HG03442 (cell line): ENCODE results near the gene SBF1.

Source experiments
- ATAC-seq: cut with Tn5 transposase; IDR thresholded peaks from one replicate; pipeline ENCODE4 v1.9.1; 2021; ENCODE audit warnings: mild to moderate bottlenecking, moderate library complexity; ENCODE audit not compliant: unreplicated experiment

Gene SBF1

DNA sequence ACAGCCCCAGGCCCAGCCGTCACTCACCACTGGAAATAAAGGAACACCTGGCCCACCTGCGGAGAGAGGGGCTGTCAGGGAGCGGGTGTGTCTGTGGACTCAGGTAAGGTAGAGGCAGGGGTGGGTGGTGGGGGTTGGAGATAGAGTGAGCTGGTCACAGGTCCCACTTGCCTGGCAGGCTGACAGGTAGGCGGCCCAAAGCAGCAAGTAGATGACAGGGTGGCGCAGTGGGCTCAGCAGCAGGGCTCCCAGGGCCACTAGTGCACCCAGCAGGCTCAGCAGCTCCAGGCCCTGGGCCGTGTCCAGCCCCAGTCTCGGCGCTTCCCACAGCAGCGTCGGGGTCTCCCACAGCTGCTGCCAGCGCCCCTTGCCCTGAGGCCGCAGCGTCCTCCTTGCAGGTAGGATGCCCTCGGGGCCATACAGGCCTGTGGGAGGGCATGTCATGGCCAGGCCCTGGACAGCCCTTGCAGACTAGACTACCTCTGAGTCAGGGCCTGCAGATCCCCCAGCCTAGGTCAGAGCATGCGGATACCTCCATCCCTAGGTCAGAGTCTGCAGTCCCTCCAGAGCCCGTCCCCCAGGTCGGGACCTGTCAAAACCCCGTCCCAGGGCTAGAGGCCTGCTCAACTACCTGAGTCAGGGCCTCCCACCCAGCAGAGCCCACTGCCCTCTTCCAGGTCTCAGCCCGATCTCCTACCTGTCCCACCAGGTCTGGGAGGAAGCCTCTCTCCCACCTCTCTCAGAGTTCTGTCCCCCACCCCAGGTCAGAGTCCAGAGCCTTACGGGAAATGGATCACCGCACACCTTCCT lies 32.0 kb upstream of the SBF1 start:
- ATAC-seq: peak; percentile 3

DNA sequence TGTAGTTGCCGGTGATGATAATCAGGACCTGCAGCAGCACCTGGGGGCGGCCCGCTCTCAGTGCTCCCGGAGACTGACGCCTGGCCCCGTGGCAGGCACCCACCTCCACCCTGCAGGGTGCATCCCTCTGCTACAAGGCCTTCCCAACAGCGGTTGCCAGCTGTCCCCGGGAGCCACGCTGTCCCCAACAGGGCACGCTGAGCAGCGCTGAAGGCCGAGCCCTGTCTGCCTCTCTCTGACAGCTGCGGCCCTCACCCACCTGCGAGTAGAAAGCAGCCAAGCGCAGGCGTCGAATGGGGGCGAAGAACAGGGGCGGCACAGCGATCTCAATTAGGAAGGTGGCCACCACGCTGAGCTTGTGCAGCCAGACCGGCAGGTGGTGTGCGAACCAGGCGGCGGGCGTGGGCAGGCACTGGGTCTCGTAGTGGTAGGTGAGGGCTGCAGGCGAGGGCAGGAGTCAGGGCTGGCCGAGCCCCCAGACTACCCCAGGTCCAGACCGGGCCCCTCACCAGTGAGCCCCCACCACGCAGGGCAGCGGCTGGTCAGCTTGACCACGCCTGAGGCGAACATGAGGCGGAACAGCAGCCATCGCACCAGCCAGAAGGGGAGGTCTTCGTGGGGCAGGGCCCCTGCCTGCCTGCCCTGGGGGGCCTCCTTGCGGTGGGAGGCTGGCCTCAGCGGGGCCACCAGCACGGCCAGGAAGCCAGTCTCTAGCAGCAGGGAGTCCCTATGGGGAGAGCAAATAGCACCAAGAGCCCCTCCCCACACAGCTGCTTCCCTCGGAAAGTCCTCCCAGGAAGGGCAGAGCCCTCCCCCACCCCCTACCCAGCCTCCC lies 31.2 kb upstream of the SBF1 start:
- ATAC-seq: no peak

DNA sequence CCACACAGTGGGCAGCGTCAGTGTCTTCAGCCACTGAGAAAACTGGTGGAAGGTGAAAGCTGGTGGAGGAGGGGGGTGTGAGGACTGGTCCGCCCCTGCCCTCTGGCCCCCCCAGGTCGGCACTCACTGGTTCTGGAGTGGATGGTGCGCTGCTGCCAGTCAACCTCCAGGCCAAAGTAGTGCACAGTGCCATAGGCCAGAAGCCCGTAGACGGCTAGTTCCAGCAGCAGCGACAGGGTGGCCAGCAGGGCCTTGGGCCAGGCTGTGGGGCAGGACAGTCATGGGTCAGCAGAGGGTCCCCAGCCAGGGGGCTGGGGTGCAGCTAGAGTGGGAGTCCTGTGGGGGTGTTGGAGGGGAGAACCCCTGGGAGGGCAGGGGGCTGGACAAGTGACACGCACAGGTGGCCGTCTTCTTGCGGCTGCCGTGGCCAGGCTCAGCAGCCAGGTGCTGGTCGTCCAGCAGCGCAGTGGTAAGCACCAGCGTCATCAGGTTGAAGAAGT lies 30.5 kb upstream of the SBF1 start:
- ATAC-seq: no peak

DNA sequence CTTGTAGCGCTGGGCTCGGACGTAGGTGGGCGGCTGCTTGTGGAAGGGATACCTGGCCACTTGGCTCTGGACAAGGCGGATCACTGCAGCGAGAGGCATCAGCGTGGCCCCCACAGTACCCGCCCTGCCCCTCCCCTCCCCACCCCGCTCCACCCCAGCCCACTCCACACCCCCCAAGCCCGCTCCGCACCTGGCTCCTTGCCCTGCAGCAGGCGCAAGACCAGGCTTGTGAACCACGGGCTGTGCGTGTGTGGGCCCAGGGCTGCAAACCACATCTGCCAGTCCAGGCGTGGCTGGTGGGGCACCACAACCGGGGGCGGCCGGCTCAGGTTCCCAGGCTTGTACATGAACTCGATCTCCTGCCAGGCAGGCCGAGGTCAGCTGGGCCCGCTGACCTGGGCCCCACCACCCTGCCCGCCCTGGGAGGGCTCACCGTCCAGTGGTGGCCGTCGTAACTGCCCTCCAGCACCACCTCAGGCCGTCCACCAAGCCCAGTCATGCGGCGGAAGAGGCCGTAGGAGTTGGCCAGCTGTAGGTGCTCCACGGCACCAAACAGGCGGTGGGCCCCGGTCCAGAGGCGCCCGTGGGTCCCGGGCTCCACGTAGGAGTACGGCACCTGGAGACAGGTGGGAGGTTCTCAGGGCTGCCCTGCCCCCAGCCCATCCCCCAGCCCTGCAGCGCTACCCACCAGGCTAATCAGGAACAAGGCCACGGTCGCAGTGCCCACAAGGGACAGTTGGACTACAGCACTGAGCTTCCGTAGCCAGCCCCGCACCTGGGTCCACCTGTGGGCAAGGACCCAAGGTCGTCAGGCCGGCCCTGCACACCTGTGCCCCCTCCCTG lies 29.8 kb upstream of the SBF1 start:
- no peak for ATAC-seq

DNA sequence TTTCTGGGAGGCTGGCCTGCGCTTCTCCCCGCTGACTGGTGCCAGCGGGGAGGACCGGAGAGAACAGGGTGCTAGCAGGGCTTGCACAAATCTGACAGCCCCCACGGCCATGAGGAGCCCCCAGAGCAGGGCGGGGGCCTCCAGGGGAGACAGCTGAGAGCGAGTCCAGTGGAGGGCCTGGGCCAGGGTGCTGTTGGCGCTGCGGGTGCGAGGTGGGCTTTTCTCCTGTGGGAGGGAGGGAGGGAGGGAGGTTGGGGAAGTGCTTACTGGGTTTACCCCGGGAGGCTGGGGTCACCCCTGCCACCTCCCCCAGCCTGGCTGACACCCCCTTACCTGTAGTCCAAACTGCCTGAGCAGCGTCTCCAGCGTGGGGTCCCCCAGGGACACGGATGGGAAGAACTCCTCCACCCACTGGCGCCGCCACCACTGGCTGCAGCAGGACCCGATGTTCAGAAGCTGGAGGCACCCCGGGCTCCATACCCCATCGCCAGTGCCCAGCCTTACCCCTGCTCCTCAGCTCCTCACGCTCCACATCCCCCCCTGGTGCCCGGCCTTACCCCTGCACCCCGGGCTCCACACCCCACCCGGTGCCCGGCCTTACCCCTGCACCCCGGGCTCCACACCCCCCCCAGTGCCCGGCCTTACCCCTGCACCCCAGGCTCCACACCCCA lies 28.8 kb upstream of the SBF1 start:
- ATAC-seq: no peak

DNA sequence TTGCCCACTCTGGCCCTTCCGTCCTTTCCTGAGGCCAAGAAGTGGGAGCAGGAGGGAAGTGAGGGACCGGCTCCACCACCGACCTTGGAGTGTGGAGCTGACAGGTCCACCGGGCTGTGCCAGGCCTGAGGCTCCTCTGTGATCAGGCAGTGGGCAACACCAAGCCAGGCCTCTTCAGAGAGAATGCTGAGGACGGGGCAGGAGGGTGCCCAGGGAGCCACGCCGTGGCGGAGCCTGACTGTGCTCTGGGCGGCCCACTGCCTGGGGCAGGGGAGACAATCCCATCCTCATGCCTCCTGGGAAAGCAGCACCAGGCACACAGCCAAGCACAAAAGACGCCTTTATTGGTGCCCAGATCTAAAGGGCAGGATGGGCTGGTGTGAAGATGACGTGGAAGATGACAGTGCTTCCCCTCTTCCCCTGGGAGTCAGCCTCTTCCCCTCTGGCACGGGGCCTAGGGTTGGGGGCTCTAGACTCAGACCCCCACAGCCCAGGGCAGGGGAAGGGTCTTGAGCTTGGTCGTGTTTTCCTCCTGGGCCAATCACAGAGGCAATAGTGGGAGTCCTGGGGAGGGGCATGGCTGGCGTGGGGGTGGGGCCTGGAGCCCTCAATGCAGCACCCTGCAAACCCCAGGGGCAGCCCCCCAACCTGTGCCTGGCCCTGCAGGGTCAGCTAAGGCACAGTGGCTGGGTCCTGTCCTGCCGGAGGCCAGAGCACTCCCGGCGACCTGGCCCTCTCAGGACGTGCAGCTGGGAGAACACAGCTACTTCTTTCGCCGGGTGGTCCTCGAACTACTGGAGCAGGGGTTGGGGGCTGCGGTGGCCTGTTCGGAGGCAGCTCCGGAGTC lies 28.0 kb upstream of the SBF1 start:
- ATAC-seq: no peak

DNA sequence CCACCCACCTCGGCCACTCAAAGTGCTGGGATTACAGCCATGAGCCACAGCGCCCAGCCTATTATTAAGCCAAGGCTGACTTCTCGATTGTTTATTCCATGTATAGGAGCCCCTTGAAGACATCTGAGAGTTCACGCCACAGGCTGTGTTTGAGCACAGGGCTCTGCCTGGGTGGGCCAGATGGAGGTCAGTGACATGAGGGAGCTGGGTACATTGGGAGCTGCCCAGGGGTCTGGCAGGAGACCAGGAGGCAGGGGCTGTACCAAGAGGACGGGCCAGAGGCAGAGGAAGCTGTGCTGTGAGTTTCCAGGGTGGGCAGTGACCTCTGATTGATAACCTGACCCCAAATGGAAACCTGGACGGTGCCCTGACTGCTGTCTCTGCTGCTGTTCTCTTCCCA lies 27.3 kb upstream of the SBF1 start:
- ATAC-seq: no peak

DNA sequence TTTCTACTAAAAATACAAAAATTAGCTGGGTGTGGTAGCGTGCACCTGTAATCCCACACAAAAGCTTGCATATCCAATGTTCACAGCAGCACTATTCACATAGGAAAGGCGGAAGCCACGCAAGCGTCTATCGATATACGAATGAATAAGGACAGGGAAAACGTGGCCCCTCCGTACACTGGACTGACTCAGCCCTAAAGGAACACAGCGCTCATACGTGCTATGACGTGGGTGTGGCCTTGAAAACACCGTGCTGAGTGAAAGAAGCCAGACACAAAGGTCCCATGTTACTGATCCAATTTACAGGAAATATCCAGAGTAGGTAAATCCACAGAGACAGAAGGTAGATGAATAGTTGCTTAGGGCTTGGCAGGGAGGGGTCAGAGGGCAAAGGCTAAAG lies 25.6 kb upstream of the SBF1 start:
- no peak for ATAC-seq

DNA sequence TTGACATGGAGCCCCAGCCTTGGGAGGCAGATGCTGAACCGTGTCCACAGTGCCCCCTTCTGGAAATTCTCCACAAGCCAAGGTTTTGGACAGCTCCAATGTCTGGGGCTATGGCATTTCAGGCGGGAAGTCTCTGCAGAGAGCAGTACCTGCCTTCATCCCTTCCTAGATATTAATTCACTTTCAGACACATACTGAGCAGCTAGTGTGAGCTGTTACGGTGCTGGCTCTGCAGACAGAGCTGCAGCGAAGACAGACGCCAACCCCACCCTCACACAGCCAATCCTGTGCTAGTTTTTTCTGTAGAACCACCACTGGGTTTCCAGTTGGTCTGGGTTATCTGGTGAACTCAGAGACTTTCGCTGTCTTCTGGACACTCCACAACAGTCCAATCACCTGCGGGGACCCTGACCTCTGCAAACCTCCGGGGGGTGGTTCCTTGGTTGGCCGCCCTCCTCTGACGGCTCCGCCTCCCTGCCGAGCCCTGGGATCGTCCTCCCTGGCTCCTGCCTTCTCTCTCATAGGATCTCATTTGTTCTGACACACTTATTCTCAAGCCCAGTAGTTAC lies 23.6 kb upstream of the SBF1 start:
- no peak for ATAC-seq

DNA sequence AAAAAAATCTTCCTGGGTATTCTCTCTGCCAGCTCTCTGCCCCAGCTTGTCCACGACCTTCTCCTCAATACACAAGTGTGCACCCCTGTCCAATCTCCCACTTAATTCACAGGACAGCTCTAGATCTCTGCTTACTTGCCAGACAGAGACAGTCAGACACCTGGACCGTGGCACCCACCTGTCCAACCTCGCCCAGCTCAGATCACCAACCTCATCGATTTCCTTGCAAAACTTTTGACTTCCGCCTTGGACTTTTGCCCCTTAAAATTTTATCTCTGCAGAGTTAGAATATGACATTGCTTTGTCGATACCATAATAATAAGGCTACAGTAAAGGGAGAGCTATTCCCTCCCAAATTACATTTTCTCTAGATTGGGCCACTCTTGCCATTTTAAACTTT lies 22.3 kb upstream of the SBF1 start:
- no peak for ATAC-seq

DNA sequence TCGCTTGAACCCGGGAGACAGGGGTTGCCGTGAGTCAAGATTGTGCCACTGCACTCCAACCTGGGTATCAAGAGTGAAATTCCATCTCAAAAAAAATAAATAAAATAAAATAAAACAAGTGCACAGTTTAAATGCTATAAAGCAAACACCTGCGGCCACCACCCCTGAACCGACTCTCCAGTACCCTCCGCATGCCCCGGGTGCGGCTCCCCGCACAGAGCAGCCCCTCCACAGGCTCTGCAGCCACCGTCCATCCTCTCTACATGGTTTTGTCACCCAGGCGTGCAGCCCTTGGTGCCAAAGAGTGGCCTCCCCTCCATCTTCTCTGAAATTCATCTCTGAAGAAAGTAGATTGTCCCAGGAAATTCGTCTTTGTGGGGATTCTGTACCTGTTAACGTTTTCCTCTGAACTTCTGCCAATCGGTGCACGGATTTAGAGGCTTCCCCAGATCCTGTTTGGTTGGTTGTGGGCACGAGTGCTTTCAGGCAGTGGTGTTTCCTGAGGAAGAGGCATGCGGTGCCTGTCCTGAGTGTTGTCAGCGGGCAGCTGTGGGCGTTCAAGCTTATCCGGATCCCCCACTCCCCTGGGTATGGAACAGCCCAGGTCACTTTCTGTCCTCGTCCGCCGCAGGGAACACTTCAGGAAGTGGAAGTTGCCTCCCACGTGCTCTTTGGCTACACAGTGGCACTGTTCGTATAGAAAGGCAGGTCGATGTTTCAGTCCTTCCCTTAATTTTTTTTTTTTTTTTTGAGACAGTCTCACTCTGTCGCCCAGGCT lies 15.9 kb upstream of the SBF1 start:
- ATAC-seq: no peak

DNA sequence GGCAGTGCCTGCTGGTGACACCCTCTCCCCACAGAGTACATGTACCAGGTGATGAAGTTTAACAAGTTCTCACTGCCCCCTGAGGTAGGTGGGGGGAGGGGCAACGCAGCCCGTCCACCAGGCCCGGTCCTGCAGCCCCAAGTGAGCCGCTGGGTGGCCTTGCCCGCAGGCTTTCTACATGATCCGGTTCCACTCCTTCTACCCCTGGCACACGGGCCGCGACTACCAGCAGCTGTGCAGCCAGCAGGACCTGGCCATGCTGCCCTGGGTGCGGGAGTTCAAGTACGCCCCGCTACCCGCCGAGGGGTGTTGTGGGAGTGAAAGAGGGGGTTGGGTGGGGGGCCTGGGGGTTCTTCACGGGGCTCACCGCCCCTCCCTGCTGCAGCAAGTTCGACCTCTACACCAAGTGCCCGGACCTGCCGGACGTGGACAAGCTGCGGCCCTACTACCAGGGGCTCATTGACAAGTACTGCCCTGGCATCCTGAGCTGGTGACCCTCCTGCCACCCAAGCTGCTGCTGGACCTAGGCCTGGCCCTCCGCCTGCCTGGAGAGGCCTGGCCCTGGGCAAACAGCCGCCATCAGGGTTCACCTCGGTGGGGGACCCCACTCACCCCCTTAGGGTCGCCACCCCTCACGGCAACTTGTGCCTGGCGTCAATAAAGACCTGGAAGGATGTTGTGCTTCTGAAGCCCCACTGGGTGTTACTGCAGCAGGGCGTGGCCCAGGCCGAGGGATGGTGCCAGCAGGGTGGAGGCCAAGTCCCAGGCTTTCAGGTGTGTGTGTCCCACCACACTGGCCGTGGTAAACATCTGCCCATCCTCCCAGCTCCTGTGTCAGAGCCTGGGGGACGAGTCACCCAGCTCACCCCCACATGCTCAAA lies 14.8 kb upstream of the SBF1 start:
- no peak for ATAC-seq

DNA sequence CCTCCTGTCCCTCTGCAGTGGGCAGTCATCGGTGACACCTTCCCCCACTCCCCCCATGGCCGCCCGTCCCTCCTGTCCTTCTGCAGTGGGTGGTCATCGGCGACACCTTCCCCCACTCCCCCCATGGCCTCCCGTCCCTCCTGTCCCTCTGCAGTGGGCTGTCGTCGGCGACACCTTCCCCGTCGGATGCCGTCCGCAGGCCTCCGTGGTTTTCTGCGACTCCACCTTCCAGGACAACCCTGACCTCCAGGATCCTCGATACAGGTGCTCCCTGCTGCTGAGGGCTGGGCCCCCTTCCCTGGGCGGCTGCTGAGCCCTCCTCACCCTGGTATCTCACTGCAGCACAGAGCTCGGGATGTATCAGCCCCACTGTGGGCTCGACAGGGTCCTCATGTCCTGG lies 14.1 kb upstream of the SBF1 start:
- no peak for ATAC-seq

DNA sequence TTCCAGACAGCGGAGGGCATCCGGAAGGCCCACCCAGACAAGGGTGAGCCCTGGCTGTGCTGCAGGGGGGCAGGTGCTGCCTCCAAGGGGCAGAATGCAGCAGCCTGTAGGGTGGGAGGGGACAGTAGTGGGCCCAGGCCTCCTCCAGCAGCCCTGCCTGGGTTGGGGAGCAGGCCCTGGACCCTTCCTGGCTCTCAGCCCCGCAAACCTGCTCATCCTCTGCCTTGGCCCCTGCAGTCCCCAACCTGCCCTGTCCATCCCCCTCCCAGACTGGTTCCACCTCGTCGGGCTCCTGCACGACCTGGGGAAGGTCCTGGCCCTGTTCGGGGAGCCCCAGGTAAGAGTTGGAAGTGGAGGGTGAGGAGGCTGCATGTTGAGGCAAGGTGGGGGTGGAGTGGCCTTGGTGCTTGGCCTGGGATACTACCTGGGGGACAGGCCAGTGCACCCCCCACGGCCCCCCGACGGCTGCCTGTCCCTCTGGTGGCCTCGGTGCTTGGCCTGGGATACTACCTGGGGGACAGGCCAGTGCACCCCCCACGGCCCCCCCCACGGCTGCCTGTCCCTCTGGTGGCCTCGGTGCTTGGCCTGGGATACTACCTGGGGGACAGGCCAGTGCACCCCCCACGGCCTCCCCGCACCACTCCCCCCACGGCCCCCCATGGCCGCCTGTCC lies 13.3 kb upstream of the SBF1 start:
- ATAC-seq: no peak

DNA sequence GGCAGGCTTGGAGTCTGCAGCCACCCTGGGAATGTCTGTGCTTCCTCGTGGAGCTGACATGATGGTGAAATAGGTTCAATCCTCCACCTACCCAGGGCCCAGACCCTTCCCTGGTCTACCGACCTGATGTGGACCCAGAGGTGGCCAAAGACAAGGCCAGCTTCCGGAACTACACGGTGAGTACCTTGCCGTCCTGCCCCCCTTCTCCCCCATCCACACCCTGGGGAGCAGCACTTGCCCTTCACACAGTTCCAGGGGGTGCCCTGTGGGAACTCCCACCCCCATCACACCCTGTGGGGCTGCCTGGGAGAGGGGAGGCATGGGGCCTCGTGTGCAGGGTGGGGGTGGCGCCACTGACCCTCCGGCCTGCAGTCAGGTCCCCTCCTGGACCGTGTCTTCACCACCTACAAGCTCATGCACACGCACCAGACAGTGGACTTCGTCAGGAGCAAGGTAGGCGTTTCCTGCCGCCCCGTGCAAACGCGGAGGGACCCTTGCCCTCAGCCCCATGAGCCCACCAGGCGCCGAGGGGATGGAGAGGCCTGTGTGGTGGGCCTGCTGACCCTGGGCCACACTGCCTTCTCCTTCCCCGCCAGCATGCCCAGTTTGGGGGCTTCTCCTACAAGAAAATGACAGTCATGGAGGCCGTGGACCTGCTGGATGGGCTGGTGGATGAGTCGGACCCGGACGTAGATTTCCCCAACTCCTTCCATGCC lies 12.6 kb upstream of the SBF1 start:
- no peak for ATAC-seq

DNA sequence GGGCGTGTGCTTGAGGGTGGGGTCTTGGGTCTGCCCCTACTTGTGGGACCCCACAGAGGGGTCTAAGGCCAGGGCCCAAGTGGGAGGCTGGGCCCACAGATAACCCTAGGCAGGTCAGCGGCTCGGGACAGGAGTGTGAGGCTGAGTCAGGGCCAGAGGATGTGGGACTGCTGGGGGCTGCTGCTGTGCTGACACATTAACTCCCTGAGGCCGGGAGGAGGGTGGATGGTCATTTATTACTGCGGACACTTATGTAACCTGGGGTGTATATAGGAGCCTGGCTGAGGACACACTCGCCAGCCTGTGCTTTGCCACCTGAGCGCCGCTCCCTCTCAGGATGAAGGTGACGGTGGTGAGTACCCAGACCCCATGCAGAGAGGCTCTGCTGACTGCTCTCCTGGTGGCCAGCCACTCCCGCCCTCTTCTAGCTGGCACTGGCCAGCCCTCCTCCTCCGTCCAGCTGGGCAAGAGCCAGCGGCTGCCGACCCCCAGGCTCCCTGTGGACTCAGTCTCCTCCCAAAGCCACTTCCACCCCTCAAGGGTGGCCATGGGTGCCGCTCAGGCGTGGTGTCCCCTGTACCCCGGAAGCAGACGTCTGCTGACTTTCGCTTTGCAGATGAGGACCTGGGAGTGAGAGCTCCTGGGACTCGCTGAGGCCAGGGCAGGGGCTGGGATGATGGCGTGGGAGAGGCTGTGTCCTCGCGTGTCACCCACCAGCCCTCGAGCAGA lies 11.9 kb upstream of the SBF1 start, which contains the start of gene MIOX:
TSS of gene MIOX (plus strand) at position 299 of the 729 bp plus-strand sequence. CDS start at position 338, 39 bp downstream.
- ATAC-seq: no peak
